ENCODE data around the gene MC1R.
A peak's percentile ranks its signal among the peaks of the same experiment; 100 is the strongest.
"Not testable (repeated sequence)": the region's sequence is repeated elsewhere in the genome, so short reads cannot be mapped to it uniquely, and the experiment has no call there.

The MC1R gene

GRCh38 chr16:89914642-89915285 is 3.9 kb upstream of the MC1R start:
- not testable (repeated sequence) for DNase-seq

GRCh38 chr16:89915303-89916232 is 3.1 kb upstream of the MC1R start:
- DNase-seq = no peak

DNA sequence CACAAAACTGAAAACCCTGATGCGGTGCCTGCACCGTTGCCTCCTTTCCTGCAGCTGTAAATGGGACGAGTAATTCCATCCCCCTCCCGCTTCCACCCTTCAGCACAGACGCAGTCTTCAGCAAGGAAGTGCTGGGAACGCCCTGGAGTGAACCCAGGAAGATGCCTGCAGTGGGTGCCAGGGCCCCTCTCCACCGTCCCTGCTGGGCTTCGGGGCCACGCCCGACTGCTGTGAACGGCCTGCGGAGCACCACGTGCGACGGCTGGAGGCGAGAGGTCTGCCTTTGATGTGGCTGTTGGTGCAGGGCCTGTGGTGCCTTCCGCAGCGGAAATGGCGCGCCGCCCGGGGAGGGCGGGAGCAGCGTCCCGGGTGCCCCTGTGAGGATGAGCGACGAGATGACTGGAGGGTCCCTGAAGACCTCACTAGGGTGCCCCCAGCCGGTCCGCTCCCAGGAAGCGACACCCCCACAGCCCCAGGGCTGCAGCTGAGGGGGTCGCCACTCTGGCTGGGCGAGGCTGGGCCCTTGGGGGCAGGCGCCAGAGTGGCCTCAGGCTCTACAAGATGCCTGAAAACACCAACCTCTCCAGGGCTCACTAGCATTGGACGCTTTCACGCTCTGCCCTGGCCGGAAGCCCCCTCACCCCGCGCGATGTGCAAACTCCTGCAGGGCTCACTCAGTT is 749 bp upstream of the MC1R start:
- DNase-seq = peak; percentile 84

DNA sequence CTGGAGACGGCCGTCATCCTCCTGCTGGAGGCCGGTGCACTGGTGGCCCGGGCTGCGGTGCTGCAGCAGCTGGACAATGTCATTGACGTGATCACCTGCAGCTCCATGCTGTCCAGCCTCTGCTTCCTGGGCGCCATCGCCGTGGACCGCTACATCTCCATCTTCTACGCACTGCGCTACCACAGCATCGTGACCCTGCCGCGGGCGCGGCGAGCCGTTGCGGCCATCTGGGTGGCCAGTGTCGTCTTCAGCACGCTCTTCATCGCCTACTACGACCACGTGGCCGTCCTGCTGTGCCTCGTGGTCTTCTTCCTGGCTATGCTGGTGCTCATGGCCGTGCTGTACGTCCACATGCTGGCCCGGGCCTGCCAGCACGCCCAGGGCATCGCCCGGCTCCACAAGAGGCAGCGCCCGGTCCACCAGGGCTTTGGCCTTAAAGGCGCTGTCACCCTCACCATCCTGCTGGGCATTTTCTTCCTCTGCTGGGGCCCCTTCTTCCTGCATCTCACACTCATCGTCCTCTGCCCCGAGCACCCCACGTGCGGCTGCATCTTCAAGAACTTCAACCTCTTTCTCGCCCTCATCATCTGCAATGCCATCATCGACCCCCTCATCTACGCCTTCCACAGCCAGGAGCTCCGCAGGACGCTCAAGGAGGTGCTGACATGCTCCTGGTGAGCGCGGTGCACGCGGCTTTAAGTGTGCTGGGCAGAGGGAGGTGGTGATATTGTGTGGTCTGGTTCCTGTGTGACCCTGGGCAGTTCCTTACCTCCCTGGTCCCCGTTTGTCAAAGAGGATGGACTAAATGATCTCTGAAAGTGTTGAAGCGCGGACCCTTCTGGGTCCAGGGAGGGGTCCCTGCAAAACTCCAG is 1.1 kb downstream of the MC1R start:
- DNase-seq = no peak

DNA sequence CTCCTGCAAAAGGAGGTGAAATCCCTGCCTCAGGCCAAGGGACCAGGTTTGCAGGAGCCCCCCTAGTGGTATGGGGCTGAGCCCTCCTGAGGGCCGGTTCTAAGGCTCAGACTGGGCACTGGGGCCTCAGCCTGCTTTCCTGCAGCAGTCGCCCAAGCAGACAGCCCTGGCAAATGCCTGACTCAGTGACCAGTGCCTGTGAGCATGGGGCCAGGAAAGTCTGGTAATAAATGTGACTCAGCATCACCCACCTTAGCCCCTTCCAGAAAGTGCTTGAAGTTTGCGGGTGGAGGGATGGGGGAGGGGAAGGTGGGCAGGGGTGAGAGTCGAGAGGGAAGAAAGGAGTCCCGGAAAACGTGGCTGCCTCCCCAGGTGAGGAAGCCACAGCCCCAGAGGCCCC is 2.1 kb downstream of the MC1R start:
- no peak for DNase-seq

DNA sequence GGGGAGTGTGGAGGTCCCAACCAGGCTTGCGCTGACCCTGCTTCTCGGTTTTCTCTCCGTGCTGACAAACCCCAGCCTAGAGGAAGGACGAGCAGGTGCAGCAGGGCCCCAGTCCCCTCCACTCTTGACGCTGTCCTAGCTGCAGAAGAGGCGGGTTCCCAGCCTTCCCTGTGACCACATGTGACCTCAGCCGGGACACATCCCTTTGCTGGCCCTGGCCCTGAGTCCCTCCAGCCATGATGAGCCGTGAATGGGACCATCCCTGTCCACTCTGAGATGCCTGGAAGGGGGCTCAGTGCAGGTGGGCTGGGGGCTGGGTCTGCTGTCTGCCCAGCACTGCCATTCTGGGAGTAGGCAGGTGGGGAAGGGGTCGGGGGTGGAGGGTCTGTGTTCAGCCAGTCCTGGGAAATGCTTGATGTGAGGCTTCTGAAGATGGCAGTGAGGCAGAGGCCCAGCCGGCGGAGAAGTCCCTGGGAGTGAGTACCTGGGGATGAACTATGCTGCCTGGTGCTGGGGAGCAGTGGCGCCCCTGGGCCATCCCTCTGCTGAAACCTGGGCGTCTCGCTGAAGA is 2.6 kb downstream of the MC1R start:
- DNase-seq = no peak

DNA sequence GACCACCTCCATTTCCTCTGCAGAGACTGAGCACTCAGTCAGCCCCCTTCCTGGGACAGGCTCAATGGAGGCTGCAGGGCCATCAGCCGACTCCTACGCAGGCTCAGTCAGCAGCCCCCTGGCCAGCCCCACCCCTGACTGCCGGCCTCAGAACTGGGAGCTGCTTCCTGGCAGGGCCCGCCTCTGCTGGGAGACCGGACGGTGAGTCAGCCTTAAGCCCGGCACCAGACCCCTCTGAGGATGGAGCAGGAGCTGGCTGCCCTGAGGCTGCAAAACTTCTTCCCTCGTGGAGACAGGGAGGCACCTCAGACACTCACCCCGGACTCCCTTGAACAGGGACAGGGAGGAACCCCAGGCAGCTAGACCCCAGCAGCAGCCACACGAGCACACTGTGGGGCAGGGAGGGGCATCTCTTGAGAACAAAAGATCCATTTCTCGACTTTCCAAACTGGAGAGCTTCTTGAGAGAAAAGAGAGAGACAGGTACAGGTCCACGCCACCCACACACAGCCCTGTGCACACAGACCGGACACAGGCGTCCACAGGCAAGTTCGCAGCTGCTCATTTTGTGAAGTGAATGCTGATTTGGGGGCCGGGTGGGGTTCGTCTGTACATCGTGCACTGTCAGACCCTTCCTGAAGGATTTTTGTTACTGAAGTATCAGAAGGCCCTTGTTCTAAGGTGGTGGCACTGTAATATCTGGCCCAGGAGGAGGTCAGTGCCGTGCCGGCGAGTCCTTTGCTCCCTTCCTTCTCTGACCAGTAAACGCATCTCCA is 3.2 kb downstream of the MC1R start:
- DNase-seq = peak; percentile 59

DNA sequence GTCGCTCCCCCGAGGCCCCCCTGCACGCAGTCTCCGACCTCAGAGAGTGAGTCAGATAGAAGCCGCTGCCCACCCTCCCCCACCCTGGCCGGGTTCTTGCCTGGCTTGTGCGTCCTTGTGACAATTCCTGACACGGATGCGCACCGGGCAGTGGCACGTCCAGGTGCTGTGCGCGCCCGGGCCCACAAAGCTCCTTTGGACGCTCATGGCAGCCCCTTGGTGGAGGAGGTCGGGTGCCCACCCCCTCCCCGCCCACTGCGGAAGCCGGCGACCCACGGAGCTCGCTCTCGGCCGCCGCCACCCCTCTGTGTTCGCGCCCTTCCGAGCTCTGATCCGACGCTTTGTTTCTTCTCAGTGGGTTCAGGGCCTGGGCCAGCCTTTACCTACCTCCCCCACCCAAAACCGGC is 3.8 kb downstream of the MC1R start:
- peak; percentile 72 for DNase-seq

DNA sequence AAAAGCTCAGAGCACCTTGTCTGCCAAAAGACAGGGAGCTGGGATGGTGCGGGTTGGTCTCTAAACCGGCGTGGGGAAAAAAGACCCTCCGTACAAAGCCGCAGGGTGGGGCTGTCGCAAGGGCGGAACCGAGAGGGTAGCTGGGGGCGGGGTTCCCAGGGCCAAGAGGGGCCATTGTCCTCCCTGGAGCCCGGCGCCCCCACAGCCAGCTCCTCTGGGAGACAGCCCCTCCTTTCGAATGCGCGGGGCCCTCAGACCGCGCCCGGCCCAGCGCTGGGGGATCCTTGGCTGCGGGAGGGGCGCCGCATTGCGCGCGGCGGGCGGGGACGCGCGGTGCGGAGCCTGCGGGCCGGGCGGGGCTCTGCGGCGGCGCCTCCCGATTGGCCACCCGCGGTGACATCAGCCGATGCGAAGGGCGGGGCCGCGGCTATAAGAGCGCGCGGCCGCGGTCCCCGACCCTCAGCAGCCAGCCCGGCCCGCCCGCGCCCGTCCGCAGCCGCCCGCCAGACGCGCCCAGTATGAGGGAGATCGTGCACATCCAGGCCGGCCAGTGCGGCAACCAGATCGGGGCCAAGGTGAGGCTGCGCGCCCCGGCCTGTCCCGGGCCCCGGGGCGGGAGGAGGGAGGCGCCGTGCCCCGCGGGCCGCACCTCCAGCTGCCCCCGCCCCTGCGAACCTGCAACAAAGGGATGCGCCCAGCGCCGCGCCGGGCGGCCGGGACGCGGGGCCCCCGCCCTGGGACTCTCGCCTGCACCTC is 4.4 kb downstream of the MC1R start, which contains the start of gene TUBB3:
Gene TUBB3 (plus strand): TSS at position 459 of the 756 bp plus-strand sequence. CDS start 60 bp downstream, at position 519.
- peak; percentile 71 for DNase-seq

DNA sequence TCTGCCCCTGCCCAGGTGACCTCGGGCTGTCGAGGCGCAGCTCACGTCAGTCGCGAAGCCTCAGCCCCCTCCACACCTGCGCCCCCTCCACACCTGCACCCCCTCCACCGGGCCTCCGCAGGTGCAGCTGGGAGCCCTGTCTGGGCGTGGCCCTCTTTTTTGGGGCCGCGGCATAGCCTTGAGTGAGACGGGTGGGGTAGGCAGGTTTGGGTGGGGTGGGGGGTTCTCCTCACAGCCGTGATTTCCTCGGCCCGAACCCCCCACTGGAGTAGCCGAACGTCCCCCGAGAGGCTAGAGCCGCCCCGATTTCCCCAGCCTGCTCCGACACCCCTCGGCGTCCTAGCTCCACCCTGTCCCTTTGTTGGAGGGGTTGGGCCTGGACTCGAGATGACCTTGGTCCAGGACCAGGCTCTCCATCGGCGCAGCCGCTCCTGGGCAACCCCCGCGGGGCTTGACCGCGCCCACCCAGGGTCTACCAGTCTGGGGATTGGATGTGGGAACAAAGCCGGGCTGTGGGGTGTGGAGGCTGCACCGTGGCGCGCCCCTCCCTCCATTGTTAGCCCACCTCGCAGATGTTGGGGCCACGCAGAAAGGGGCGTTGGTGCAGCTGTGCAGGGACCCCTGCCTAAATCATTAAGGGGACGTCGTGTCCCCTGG is 5.1 kb downstream of the MC1R start:
- no peak for DNase-seq

GRCh38 chr16:89924297-89924924 is 5.7 kb downstream of the MC1R start:
- DNase-seq = peak; percentile 50

GRCh38 chr16:89924925-89925307 is 6.3 kb downstream of the MC1R start:
- no peak for DNase-seq

DNA sequence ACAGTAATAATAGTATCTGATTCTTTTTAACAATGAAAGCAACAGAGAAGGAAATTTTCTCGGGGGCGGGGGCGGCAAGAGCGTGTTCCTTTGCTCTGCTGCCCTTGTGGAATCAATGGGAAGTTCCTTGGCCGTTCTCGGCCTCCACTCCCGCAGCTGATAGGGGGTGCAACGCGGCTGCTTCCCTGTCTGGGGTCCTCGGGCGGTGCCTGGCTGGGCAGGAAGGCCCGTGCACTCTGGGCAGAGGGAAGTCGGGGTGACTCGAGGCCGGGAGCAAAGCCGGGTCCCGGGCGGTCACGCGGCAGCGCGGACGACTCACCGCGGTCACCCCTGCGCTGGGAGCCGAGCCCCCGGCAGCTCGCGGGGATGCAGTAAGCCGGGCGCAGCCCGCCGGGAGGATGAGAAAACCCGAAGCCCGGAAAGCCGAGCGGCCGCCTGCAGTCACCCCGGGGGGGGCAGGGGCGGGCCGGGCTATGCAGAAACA is 7.0 kb downstream of the MC1R start:
- no peak for DNase-seq

- DNase-seq = no peak
Measured at GRCh38 chr16:89931305-89931896, 12.7 kb downstream of the MC1R start.

- no peak for DNase-seq
Measured at GRCh38 chr16:89931964-89932363, 13.3 kb downstream of the MC1R start.

GRCh38 chr16:89934019-89934418 is 15.4 kb downstream of the MC1R start:
- DNase-seq = not testable (repeated sequence)

GRCh38 chr16:89934611-89935553 is 16.2 kb downstream of the MC1R start:
- no peak for DNase-seq

DNA sequence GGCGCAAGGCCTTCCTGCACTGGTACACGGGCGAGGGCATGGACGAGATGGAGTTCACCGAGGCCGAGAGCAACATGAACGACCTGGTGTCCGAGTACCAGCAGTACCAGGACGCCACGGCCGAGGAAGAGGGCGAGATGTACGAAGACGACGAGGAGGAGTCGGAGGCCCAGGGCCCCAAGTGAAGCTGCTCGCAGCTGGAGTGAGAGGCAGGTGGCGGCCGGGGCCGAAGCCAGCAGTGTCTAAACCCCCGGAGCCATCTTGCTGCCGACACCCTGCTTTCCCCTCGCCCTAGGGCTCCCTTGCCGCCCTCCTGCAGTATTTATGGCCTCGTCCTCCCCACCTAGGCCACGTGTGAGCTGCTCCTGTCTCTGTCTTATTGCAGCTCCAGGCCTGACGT is 17.0 kb downstream of the MC1R start:
- not testable (repeated sequence) for DNase-seq

Data from stimulated activated CD8-positive, alpha-beta memory T cell treated with anti-CD3 and anti-CD28 coated beads, Interleukin-4, amount 100 ng/mL, for 48 hours (primary cell).